Activated T-cell treated with anti-CD3 and anti-CD28 coated beads, Interleukin-2, amount 50 U/mL, for 4 hours (primary cell): ENCODE results near the gene SLX1A. TPM values are rescaled to one million over a fixed set of nuclear protein-coding genes. Genes with fewer than 3 reads are reported as not detected.

Experiments
- total RNA-seq, 3 donors: library from RNA; stranded (reverse); gene quantifications; one replicate each; pipeline ENCODE4 v1.2.1, GENCODE V29; 2021

SLX1A gene
- total RNA-seq, 3 donors from 2014 or later: 84.5 to 110 (median 95.6) TPM

Other genes starting within 250 kb of the SLX1A start
- 10 to 100 TPM; 19.3 to 30.8 (median 27.7) TPM for gene TMEM219, start 231.8 kb upstream of the SLX1A start, total RNA-seq
- 10 to 100 TPM; 34.9 to 37.9 (median 37.8) TPM for gene TAOK2, start 220.0 kb upstream of the SLX1A start, total RNA-seq
- 10 to 100 TPM; 43.4 to 52.5 (median 50.7) TPM for gene HIRIP3, start 198.3 kb upstream of the SLX1A start, total RNA-seq
- 100 to 1,000 TPM; 103 to 113 (median 112) TPM for gene INO80E, start 197.6 kb upstream of the SLX1A start, total RNA-seq
- 1 to 10 TPM in 2 of 3 donors, under 1 TPM in 1; 0.49 to 2.5 (median 1.1) TPM for gene DOC2A, start 182.8 kb upstream of the SLX1A start, total RNA-seq
- gene C16orf92, start 170.7 kb upstream of the SLX1A start, total RNA-seq: not detected
- under 1 TPM; 0.22 to 0.33 (median 0.32) TPM for gene TLCD3B, start 162.6 kb upstream of the SLX1A start, total RNA-seq
- 1,000 to 10,000 TPM; 2,101 to 2,362 (median 2,220) TPM for gene ALDOA, start 128.1 kb upstream of the SLX1A start, total RNA-seq
- 100 to 1,000 TPM; 147 to 164 (median 152) TPM for gene PPP4C, start 117.9 kb upstream of the SLX1A start, total RNA-seq
- gene TBX6, start 102.0 kb upstream of the SLX1A start, total RNA-seq: under 1 TPM; 0.33 to 0.87 (median 0.48) TPM
- 1 to 10 TPM; 4.4 to 7.2 (median 6.1) TPM for gene YPEL3, start 97.7 kb upstream of the SLX1A start, total RNA-seq
- 1 to 10 TPM in 2 of 3 donors, under 1 TPM in 1; 0.76 to 3.3 (median 2.7) TPM for gene GDPD3, start 80.3 kb upstream of the SLX1A start, total RNA-seq
- 10 to 100 TPM; 29.1 to 37.5 (median 32.6) TPM for gene MAPK3, start 70.7 kb upstream of the SLX1A start, total RNA-seq
- 100 to 1,000 TPM; 747 to 940 (median 832) TPM for gene CORO1A, start 10.3 kb upstream of the SLX1A start, total RNA-seq
- gene BOLA2B, start 209 bp upstream of the SLX1A start, total RNA-seq: 100 to 1,000 TPM; 468 to 531 (median 481) TPM
- gene SULT1A3, start 5.4 kb downstream of the SLX1A start, total RNA-seq: 1 to 10 TPM; 6.8 to 7.6 (median 7.0) TPM
- gene NPIPB13, start 54.6 kb downstream of the SLX1A start, total RNA-seq: 10 to 100 TPM in 1 of 3 donors, 1 to 10 TPM in 2; 8.2 to 10.2 (median 8.3) TPM
- gene CD2BP2, start 161.4 kb downstream of the SLX1A start, total RNA-seq: 10 to 100 TPM; 95.2 to 97.2 (median 96.8) TPM
- gene TBC1D10B, start 176.6 kb downstream of the SLX1A start, total RNA-seq: 10 to 100 TPM; 48.2 to 52.5 (median 49.6) TPM
- under 1 TPM in 1 of 3 donors, not detected in 2; 0.76 TPM for gene MYL11, start 180.9 kb downstream of the SLX1A start, total RNA-seq
- gene SEPTIN1, start 188.7 kb downstream of the SLX1A start, total RNA-seq: 100 to 1,000 TPM; 133 to 164 (median 152) TPM
- gene ZNF48, start 201.5 kb downstream of the SLX1A start, total RNA-seq: 10 to 100 TPM; 18.0 to 19.2 (median 18.1) TPM
- gene ZNF771, start 213.7 kb downstream of the SLX1A start, total RNA-seq: 1 to 10 TPM; 7.1 to 9.8 (median 9.4) TPM
- gene DCTPP1, start 236.2 kb downstream of the SLX1A start, total RNA-seq: 100 to 1,000 TPM; 226 to 283 (median 250) TPM